MCF 10A (cell line): ENCODE measurements around the gene GTSE1. TPM values are rescaled to one million over a fixed set of nuclear protein-coding genes. Genes with fewer than 3 reads are reported as not detected.

ENCODE experiments used
- BruUV-seq: library from RNA; stranded (reverse); fragments of 400-500 nt; replicated peaks from 2 replicates; lab custom pipeline; 2021; lab: Mats Ljungman, UMichigan
- CTCF ChIA-PET: fragments of 300-600 bp; sonication (Branson Sonifier 250); formaldehyde crosslinking; extraction: SDS; loops from one replicate; lab custom pipeline; 2021; ENCODE audit warnings: antibody characterized with exemption, inconsistent platforms; lab: Yijun Ruan, JAX
- POLR2A ChIA-PET: fragments of 300-600, 350-650 bp; sonication (Branson Sonifier 250); formaldehyde crosslinking; extraction: SDS; loops from one replicate; lab custom pipeline; 2020; ENCODE audit warnings: antibody characterized with exemption, inconsistent platforms; lab: Yijun Ruan, JAX
- DNase-seq: peaks from one replicate; pipeline ENCODE4 v3.0.0-alpha.2; 2018; ENCODE audit not compliant: unreplicated experiment
- H3K27ac Mint-ChIP-seq: one replicate; pipeline ENCODE4 v1.8.0; 2022; ENCODE audit warnings: mild to moderate bottlenecking, low read depth, mixed read lengths; ENCODE audit not compliant: unreplicated experiment
- H3K27me3 Mint-ChIP-seq: one replicate; pipeline ENCODE4 v1.8.0; 2022; ENCODE audit warnings: mixed read lengths; ENCODE audit not compliant: insufficient read depth, unreplicated experiment
- H3K36me3 Mint-ChIP-seq: one replicate; pipeline ENCODE4 v1.8.0; 2022; ENCODE audit warnings: mild to moderate bottlenecking, moderate library complexity, mixed read lengths; ENCODE audit not compliant: insufficient read depth, unreplicated experiment
- H3K4me1 Mint-ChIP-seq: one replicate; pipeline ENCODE4 v1.8.0; 2022; ENCODE audit warnings: mixed read lengths; ENCODE audit not compliant: insufficient read depth, unreplicated experiment
- H3K4me3 Mint-ChIP-seq: one replicate; pipeline ENCODE4 v1.8.0; 2022; ENCODE audit warnings: mild to moderate bottlenecking, moderate library complexity, mixed read lengths; ENCODE audit not compliant: unreplicated experiment
- H3K9me3 Mint-ChIP-seq: one replicate; pipeline ENCODE4 v1.8.0; 2022; ENCODE audit warnings: mixed read lengths; ENCODE audit not compliant: unreplicated experiment
- CTCF ChIP-seq: fragments of 200-600 bp; IDR thresholded peaks from one replicate; pipeline ENCODE4 v1.8.0; 2022; ENCODE audit warnings: antibody characterized with exemption, mild to moderate bottlenecking; ENCODE audit not compliant: unreplicated experiment
- intact Hi-C: fragments of 100-400 bp; cut with micrococcal nuclease; formaldehyde crosslinking; loops from 2 replicates; pipeline ENCODE4 v1.14.1; 2022
- total RNA-seq: library from RNA; stranded (reverse); gene quantifications from 2 replicates; pipeline ENCODE4 v1.2.3, GENCODE V29; 2022

Gene GTSE1
- total RNA-seq, 1 experiment from 2014 or later, result 19.9 TPM

GRCh38 chr22:46377525-46378425 lies 81.1 kb downstream of the GTSE1 start:
- no peaks in the 10 kb centered on the region for H3K27me3 Mint-ChIP-seq
- peaks cover 69% of the 10 kb centered on the region for H3K36me3 Mint-ChIP-seq
- TF ChIP-seq CTCF, result no peak
- H3K27ac Mint-ChIP-seq, result no peak overlapping the region
- no TSS peak for BruUV-seq
- peak; percentile 43 for DNase-seq
- intact Hi-C loops, result loop anchor here (10.0 kb wide), 1 partner anchor 77 kb away; no protein-coding TSS in a partner anchor
- H3K4me1 Mint-ChIP-seq, result peaks cover 4% of the 10 kb centered on the region
- no peaks in the 10 kb centered on the region for H3K9me3 Mint-ChIP-seq
- ChIA-PET POLR2A (no interaction called here), CTCF (interaction anchor here (1.6 to 4.4 kb wide), 2 partner anchors 10 to 164 kb away, joined by 6 to 18 read pairs; no protein-coding TSS in a partner anchor)
- H3K4me3 Mint-ChIP-seq, result no peak overlapping the region

GRCh38 chr22:46378426-46379065 lies 81.9 kb downstream of the GTSE1 start:
- H3K36me3 Mint-ChIP-seq, result peaks cover 68% of the 10 kb centered on the region
- no peaks in the 10 kb centered on the region for H3K27me3 Mint-ChIP-seq
- DNase-seq, result no peak
- H3K27ac Mint-ChIP-seq, result no peak overlapping the region
- no peak overlapping the region for H3K4me3 Mint-ChIP-seq
- CTCF ChIA-PET, result interaction anchor here (1.6 to 4.4 kb wide), 2 partner anchors 11 to 164 kb away, joined by 6 to 18 read pairs; no protein-coding TSS in a partner anchor
- BruUV-seq, result no TSS peak
- no peaks in the 10 kb centered on the region for H3K9me3 Mint-ChIP-seq
- H3K4me1 Mint-ChIP-seq, result peaks cover 4% of the 10 kb centered on the region
- no peak for TF ChIP-seq CTCF
- intact Hi-C loops, result loop anchor here (10.0 kb wide), 1 partner anchor 76 kb away; no protein-coding TSS in a partner anchor
- POLR2A ChIA-PET, result no interaction called here

- no peak overlapping the region for H3K27ac Mint-ChIP-seq
- no peak for TF ChIP-seq CTCF
- ChIA-PET POLR2A (no interaction called here), CTCF (interaction anchor here (0.7 to 4.4 kb wide), 2 partner anchors 12 to 17 kb away, joined by 3 to 18 read pairs; no protein-coding TSS in a partner anchor)
- no peaks in the 10 kb centered on the region for H3K27me3 Mint-ChIP-seq
- peaks cover 67% of the 10 kb centered on the region for H3K36me3 Mint-ChIP-seq
- intact Hi-C loops, result loop anchor here (10.0 kb wide), 1 partner anchor 76 kb away; no protein-coding TSS in a partner anchor
- H3K4me3 Mint-ChIP-seq, result no peak overlapping the region
- no peak for DNase-seq
- BruUV-seq, result no TSS peak
- H3K4me1 Mint-ChIP-seq, result peaks cover 4% of the 10 kb centered on the region
- no peaks in the 10 kb centered on the region for H3K9me3 Mint-ChIP-seq
Measured at GRCh38 chr22:46379066-46379930, 82.6 kb downstream of the GTSE1 start.
